ENCODE results near the gene SYDE2.

GRCh38 chr1:85144351-85144750 is 56.5 kb downstream of the SYDE2 start:
- TF ChIP-seq CTCF (IDR thresholded peaks at IDR 0.05) (no peak), ZFX (IDR thresholded peaks at IDR 0.05; ENCODE audit: borderline replicate concordance) (no peak)

Data from 22Rv1 (cell line).